ENCODE results near the gene FBXL15.

Gene FBXL15

DNA sequence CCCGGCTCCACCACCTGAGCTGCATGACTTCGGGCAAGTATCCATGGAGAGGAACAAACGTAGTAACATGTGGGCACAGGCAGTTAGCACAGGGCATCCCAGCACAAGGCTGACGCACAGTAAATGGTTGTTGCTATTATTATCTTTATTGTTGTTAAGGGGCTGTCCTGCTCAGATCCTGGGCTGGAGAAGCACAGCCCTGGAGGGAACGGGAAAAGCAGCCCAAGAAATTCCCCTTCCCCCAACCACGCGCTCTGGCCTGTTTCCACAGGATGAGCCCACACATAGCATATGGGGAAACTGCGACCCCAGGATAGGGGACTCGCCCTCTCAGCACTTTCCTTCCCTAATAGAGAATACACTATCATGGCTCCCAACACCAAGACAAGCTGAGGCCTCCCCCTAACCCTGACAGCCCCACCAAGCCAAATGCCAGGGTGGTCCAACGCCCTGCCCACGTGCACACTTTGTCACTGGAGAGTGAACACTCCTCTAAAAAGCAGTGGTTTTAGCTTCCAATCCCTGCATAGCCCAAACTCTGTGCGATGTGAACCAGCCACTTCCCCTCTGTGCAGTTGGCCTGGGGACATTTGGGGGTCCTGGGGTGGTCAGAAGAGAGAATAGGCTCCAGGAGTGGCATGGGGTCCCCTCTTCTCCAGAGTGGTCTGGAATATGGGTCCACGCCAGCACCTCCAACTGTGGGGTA lies 13.1 kb upstream of the FBXL15 start:
- H3K36me3 ChIP-seq: peaks cover 72% of the 10 kb centered on the region
- TF ChIP-seq, protein P1, sequence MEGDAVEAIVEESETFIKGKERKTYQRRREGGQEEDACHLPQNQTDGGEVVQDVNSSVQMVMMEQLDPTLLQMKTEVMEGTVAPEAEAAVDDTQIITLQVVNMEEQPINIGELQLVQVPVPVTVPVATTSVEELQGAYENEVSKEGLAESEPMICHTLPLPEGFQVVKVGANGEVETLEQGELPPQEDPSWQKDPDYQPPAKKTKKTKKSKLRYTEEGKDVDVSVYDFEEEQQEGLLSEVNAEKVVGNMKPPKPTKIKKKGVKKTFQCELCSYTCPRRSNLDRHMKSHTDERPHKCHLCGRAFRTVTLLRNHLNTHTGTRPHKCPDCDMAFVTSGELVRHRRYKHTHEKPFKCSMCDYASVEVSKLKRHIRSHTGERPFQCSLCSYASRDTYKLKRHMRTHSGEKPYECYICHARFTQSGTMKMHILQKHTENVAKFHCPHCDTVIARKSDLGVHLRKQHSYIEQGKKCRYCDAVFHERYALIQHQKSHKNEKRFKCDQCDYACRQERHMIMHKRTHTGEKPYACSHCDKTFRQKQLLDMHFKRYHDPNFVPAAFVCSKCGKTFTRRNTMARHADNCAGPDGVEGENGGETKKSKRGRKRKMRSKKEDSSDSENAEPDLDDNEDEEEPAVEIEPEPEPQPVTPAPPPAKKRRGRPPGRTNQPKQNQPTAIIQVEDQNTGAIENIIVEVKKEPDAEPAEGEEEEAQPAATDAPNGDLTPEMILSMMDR (IDR thresholded peaks at IDR 0.05; ENCODE audit: low read depth, low read length): no peak
- no peak overlapping the region for H3K4me3 ChIP-seq (ENCODE audit: low read depth, low read length)
- H3K9me3 ChIP-seq (ENCODE audit: severe bottlenecking): no peaks in the 10 kb centered on the region
- DNase-seq: no peak
- no peak overlapping the region for H3K27ac ChIP-seq
- H3K27me3 ChIP-seq (ENCODE audit: insufficient read depth, low read depth, severe bottlenecking): no peaks in the 10 kb centered on the region

DNA sequence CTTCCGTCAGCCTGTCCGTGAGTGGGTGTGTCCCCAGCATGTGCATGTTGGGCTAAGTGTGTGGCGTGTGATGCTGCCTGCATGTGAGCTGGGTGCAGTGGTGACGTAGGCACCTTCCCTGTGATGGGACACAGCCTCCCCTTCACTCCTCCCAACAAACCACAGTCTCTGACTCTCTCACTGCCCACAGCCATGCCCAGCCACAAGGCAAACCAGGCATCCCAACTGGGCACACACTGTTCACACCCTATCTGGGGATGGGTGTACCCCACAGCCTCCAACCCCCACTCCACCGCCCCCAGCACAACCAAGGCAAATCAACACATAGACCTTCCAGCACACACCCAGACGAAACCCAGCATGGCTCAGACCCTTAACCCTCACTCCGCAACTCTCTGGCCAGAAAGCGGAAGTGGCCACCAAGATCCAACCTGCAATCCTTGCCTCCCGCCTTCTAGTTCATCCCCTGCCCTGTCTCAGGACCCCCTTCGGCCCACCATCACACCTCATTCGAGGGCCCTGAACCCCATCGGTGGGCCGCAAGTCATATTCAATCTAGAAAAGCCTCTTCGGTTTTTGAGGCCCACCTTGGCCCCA lies 12.4 kb upstream of the FBXL15 start:
- no peak for DNase-seq
- peaks cover 75% of the 10 kb centered on the region for H3K36me3 ChIP-seq
- no peak overlapping the region for H3K27ac ChIP-seq
- H3K4me3 ChIP-seq (ENCODE audit: low read depth, low read length): no peak overlapping the region
- H3K9me3 ChIP-seq (ENCODE audit: severe bottlenecking): no peaks in the 10 kb centered on the region
- TF ChIP-seq, protein P1 (IDR thresholded peaks at IDR 0.05; ENCODE audit: low read depth, low read length): no peak
- H3K27me3 ChIP-seq (ENCODE audit: insufficient read depth, low read depth, severe bottlenecking): no peaks in the 10 kb centered on the region

DNA sequence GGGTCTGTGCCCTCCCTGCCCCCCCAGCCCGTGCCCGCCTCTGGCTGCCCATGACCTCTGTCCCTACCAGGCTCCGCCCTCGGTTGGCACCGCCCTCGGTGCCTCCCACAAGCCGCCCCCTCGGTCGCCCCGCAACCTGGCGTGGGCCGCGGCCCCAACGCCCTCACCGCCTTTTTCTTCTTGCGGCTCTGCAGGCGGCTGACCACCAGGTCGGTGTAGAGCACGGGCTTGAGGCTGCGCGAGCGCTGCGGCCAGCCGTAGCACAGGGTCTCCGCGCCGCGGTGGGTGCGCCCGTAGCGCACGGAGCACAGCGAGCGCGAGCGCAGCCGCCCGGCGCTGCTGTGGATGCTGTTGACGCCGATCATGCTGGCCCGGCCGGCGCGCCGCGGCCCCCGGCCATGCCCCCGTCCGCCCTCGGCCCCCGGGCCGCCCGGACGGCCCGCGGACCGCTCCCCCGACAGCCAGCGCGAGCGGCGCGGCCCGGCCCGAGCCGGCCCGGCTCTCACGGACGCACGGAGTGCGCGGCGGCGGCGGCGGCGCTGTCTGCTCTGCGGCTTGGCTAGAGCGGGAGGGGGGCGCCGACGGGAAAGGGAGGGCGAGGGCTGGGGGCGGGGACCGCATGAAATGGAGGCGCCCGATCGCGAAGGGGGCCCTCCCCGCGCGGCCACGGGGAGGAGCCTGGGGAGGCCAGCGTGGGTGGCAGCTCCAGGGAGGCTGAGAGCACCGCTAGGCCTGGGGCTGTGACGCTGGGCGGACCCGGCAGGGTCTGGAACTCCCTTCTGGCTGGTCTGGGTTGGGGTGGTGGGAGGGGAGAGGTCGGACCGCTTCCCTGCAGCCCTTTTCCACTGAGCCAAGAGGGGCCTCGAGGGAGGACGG lies 11.7 kb upstream of the FBXL15 start:
- no peaks in the 10 kb centered on the region for H3K9me3 ChIP-seq (ENCODE audit: severe bottlenecking)
- TF ChIP-seq, protein P1 (IDR thresholded peaks at IDR 0.05; ENCODE audit: low read depth, low read length): no peak
- H3K36me3 ChIP-seq: peaks cover 75% of the 10 kb centered on the region
- H3K27ac ChIP-seq: no peak overlapping the region
- H3K4me3 ChIP-seq (ENCODE audit: low read depth, low read length): no peak overlapping the region
- H3K27me3 ChIP-seq (ENCODE audit: insufficient read depth, low read depth, severe bottlenecking): no peaks in the 10 kb centered on the region
- no peak for DNase-seq

DNA sequence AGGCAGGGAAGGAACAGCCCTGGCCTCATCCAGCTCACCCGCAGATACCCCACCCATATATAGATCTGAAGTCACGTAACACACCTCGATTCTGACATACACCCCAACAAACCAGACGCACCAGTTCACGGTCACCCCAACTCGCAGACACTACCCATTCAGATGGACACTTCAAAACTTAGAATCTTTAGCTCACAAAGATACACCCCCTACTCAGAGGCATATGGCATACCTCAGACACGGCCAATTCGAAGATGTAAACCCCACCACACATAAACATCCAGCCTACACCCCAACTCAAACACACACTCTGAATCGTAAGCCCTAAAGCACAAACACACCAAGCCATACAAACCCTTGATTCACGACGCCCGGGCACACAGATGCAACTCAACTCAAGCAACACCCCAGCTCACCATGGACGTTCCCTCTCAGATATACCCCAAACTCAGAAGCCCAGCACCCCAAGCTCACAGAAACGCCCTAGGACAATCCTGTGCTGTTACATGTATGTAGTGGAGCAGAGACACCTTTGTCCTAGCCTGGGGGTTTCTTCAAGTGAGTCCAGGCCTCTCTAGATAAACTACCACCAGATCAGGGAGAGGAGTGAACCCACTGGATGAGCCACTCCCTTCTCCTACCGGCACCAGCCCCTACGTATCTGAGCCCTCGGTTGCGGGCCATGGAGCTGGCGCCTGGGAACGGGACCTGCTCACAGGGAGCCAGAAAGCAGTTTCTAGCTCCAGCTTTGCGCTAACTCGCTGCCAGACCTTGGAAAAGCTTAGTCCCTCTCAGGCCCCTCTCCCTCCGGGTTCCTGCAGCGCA lies 10.8 kb upstream of the FBXL15 start:
- Histone ChIP-seq H3K27ac (no peak overlapping the region), H3K36me3 (peaks cover 72% of the 10 kb centered on the region), H3K27me3 (ENCODE audit: insufficient read depth, low read depth, severe bottlenecking) (no peaks in the 10 kb centered on the region), H3K9me3 (ENCODE audit: severe bottlenecking) (no peaks in the 10 kb centered on the region), H3K4me3 (ENCODE audit: low read depth, low read length) (no peak overlapping the region)
- DNase-seq: no peak
- TF ChIP-seq, protein P1 (IDR thresholded peaks at IDR 0.05; ENCODE audit: low read depth, low read length): no peak

DNA sequence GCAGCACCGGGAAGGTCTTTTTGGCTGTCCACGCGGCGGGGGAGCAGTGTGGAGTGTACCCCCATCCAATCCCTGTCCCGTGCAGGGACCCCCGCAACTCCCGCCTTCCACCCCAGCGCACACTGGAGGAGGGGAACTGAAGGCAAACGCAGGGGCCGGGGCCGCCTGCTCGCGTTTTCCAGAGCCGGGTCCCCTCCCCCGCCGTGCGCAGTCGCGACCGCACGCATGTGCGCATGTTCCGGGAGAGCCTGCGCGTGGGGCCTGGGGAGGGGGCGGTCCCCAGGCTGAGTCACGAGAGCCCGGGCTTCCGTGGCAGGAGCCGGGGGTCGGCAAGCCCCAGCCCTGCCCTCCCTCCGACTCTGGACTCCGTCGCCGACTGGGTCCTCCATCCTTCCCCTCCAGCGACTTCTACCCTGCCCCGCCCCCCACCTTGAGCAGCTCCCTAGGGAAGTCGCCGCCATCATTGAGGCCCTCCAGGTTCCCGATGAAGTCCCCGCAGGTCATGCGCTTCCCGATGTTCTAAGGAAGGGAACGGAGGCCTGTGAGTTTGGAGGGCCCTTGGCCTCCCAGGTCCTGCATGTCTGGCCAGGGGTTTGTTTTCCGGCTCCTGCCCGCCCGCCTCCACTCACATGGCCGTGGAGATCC lies 10.1 kb upstream of the FBXL15 start:
- Histone ChIP-seq H3K36me3 (peaks cover 73% of the 10 kb centered on the region), H3K4me3 (ENCODE audit: low read depth, low read length) (no peak overlapping the region), H3K27me3 (ENCODE audit: insufficient read depth, low read depth, severe bottlenecking) (no peaks in the 10 kb centered on the region), H3K9me3 (ENCODE audit: severe bottlenecking) (no peaks in the 10 kb centered on the region), H3K27ac (no peak overlapping the region)
- TF ChIP-seq, protein P1 (IDR thresholded peaks at IDR 0.05; ENCODE audit: low read depth, low read length): no peak
- DNase-seq: no peak
